Lung (tissue), 12 donors: ENCODE measurements around the gene CTU2. TPM values are rescaled to one million over a fixed set of nuclear protein-coding genes. Genes with fewer than 3 reads are reported as not detected.

Experiments
- ATAC-seq: fragments of 200-7000 bp; cut with Tn5 transposase; one replicate; pipeline ENCODE4 v1.9.1; 2020; ENCODE audit warnings: moderate number of reproducible peaks; ENCODE audit not compliant: insufficient read depth, low FRiP score
- DNase-seq, 3 donors: peaks; one replicate each; pipeline ENCODE4 v3.0.0-alpha.2; 2013 to 2017
- H3K27ac ChIP-seq, 2 donors: one replicate each; pipeline ENCODE4 v1.5.1; 2013; ENCODE audit warnings: mild to moderate bottlenecking in 2 of 2, moderate library complexity in 2 of 2, control low read depth in 1 of 2, inconsistent platforms in 1 of 2, low read depth in 1 of 2, low read length in 1 of 2
- H3K27me3 ChIP-seq, 3 donors: one replicate each; pipeline ENCODE4 v1.5.1; 2013; ENCODE audit warnings: low read length in 2 of 3; ENCODE audit not compliant: control insufficient read depth in 3 of 3, insufficient read depth in 3 of 3
- H3K36me3 ChIP-seq, 4 donors: one replicate each; pipeline ENCODE4 v1.5.1; 2013; ENCODE audit warnings: low read length in 4 of 4, mild to moderate bottlenecking in 1 of 4, moderate library complexity in 1 of 4; ENCODE audit not compliant: control insufficient read depth in 4 of 4, insufficient read depth in 4 of 4
- H3K4me1 ChIP-seq, 5 donors: one replicate each; pipeline ENCODE4 v1.5.1; 2013; ENCODE audit warnings: low read length in 5 of 5, mild to moderate bottlenecking in 2 of 5, moderate library complexity in 1 of 5; ENCODE audit not compliant: control insufficient read depth in 5 of 5, insufficient read depth in 5 of 5
- H3K4me3 ChIP-seq: one replicate; pipeline ENCODE4 v1.5.1; 2013; ENCODE audit warnings: mild to moderate bottlenecking, control low read depth, moderate library complexity
- H3K9ac ChIP-seq, 2 donors: one replicate each; pipeline ENCODE4 v1.5.1; 2013; ENCODE audit warnings: low read length in 2 of 2, control low read depth in 1 of 2; ENCODE audit not compliant: insufficient read depth in 1 of 2
- H3K9me3 ChIP-seq, 4 donors: one replicate each; pipeline ENCODE4 v1.5.1; 2013; ENCODE audit warnings: low read length in 3 of 4, mild to moderate bottlenecking in 1 of 4, moderate library complexity in 1 of 4; ENCODE audit not compliant: control insufficient read depth in 4 of 4, insufficient read depth in 3 of 4
- WGBS, 2 donors: extraction: QIAGEN DNeasy Blood & Tissue Kit; methylation state at CpG; one replicate each; pipeline ENCODE4 v1.1.7; 2013; 5-methylcytosine and 5-hydroxymethylcytosine counted together
- polyA plus RNA-seq, 2 donors: library from polyadenylated mRNA; stranded (reverse); fragments of 200-250 nt; gene quantifications; one replicate each; pipeline ENCODE4 v1.2.1, GENCODE V29; 2013
- total RNA-seq, 2 donors: library from RNA; depleted of rRNA in 1 of 2; stranded (reverse); fragments of >200 nt in 1 of 2; gene quantifications; one replicate each; pipeline ENCODE4 v1.2.1, GENCODE V29; 2014 to 2021
- TF ChIP-seq, protein P1 (sequence below): IDR thresholded peaks from 2 replicates; pipeline ENCODE4 v1.5.1; 2012; ENCODE audit warnings: mild to moderate bottlenecking; ENCODE audit errors: control extremely low read depth, extremely low read depth
- donor health status: control.
- donor health status: control.
- donor health status: Bipolar disorder and iron deficiency.
- donor health status: healthy.
- donor health status: DM: yes; HTN: yes; CAD: no.

The CTU2 gene
- total and polyA plus RNA-seq, 4 donors: 5.7 to 23.4 (median 18.3) TPM

GRCh38 chr16:88695218-88695617, 11.1 kb upstream of the CTU2 start:
- Histone ChIP-seq H3K4me1 (peaks cover 0 to 1% (median 0%) of the 10 kb centered on the region in 5 donors), H3K9me3 (no peaks in the 10 kb centered on the region), H3K36me3 (peaks cover 0 to 41% (median 3%) of the 10 kb centered on the region in 4 donors), H3K9ac (no peak overlapping the region), H3K4me3 (no peak overlapping the region), H3K27me3 (no peaks in the 10 kb centered on the region), H3K27ac (no peak overlapping the region)
- TF ChIP-seq, protein P1, sequence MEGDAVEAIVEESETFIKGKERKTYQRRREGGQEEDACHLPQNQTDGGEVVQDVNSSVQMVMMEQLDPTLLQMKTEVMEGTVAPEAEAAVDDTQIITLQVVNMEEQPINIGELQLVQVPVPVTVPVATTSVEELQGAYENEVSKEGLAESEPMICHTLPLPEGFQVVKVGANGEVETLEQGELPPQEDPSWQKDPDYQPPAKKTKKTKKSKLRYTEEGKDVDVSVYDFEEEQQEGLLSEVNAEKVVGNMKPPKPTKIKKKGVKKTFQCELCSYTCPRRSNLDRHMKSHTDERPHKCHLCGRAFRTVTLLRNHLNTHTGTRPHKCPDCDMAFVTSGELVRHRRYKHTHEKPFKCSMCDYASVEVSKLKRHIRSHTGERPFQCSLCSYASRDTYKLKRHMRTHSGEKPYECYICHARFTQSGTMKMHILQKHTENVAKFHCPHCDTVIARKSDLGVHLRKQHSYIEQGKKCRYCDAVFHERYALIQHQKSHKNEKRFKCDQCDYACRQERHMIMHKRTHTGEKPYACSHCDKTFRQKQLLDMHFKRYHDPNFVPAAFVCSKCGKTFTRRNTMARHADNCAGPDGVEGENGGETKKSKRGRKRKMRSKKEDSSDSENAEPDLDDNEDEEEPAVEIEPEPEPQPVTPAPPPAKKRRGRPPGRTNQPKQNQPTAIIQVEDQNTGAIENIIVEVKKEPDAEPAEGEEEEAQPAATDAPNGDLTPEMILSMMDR: no peak
- DNase-seq (no peak), ATAC-seq (no peak)
- WGBS, 2 donors: 80 to 85% methylated on average over 15 of the region's 15 CpGs

DNA sequence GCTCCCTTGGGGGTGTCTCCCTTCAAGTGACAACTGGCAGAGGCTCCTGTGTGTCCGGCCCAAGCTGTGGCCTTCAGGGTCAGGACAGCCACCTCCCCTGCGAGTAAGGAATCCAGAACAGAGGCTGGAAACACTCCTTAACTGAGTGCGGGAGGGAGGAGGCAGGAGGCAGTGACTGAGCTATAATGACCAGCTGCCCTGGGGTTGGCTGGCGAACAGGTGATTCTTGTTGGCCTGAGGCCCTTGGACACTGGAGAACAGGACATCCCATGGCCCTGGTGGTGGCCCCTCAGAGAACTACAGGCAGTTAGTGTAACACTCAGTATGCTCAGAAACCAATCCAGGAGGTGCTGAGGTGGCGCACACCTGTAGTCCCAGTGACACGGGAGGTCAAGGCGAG, 10.6 kb upstream of the CTU2 start:
- Histone ChIP-seq H3K27me3 (no peaks in the 10 kb centered on the region), H3K27ac (no peak overlapping the region), H3K4me1 (peaks cover 0 to 6% (median 0%) of the 10 kb centered on the region in 5 donors), H3K9ac (no peak overlapping the region), H3K9me3 (no peaks in the 10 kb centered on the region), H3K36me3 (peaks cover 0 to 41% (median 4%) of the 10 kb centered on the region in 4 donors), H3K4me3 (no peak overlapping the region)
- ATAC-seq (no peak), DNase-seq (no peak)
- 95 to 96% methylated on average over 7 of the region's 7 CpGs for WGBS, 2 donors
- TF ChIP-seq, protein P1: no peak

- H3K9me3 ChIP-seq: no peaks in the 10 kb centered on the region
- TF ChIP-seq, protein P1: no peak
- H3K4me1 ChIP-seq: peaks cover 0 to 11% (median 0%) of the 10 kb centered on the region in 5 donors
- no peak overlapping the region for H3K4me3 ChIP-seq
- no peak overlapping the region for H3K27ac ChIP-seq
- peaks cover 0 to 41% (median 4%) of the 10 kb centered on the region in 4 donors for H3K36me3 ChIP-seq
- no peak overlapping the region for H3K9ac ChIP-seq
- 87 to 92% methylated on average over 14 of the region's 14 CpGs for WGBS, 2 donors
- H3K27me3 ChIP-seq: no peaks in the 10 kb centered on the region
- DNase-seq (no peak), ATAC-seq (no peak)
Observed at GRCh38 chr16:88696441-88696840, 9.9 kb upstream of the CTU2 start.
